ENCODE measurements around the gene GANC.

GRCh38 chr15:42270996-42271395, 2.0 kb upstream of the GANC start:
- TF ChIP-seq POLR2A (IDR thresholded peaks at IDR 0.05) (no peak), CTCF (IDR thresholded peaks at IDR 0.05) (no peak), EP300 (IDR thresholded peaks at IDR 0.05) (no peak)

All from upper lobe of left lung (tissue), 4 donors.